IMR-90 (cell line): ENCODE data around the gene TUBGCP6.

ENCODE experiments used
- BHLHE40 ChIP-seq: fragments of 150-350 bp; IDR thresholded peaks from 2 replicates; pipeline ENCODE4 v1.6.1; 2016; ENCODE audit warnings: mild to moderate bottlenecking, low read depth, low read length
- CTCF ChIP-seq: conservative IDR thresholded peaks from 2 replicates; pipeline ENCODE4 v1.5.1; 2012; ENCODE audit warnings: mild to moderate bottlenecking, low read depth, low read length, improper control_type of control experiment
- POLR2A ChIP-seq: IDR thresholded peaks from 2 replicates; pipeline ENCODE4 v1.6.1; 2012; ENCODE audit warnings: mild to moderate bottlenecking, low read depth, low read length
- RAD21 ChIP-seq: IDR thresholded peaks from 2 replicates; pipeline ENCODE4 v1.6.1; 2012; ENCODE audit warnings: low read length, improper control_type of control experiment
- RFX5 ChIP-seq: IDR thresholded peaks from 2 replicates; pipeline ENCODE4 v1.8.0; 2012; ENCODE audit warnings: low read depth, mild to moderate bottlenecking, low read length, moderate library complexity

GRCh38 chr22:50183141-50183971, 61.5 kb downstream of the TUBGCP6 start:
- no peak for TF ChIP-seq BHLHE40
- TF ChIP-seq CTCF = no peak
- TF ChIP-seq POLR2A = no peak
- no peak for TF ChIP-seq RFX5
- TF ChIP-seq RAD21 = no peak
